Activated CD8-positive, alpha-beta T cell treated with anti-CD3 and anti-CD28 coated beads, Interleukin-2, amount 10 ng/mL, durations not matched to agents 7 days and 5 days (primary cell): ENCODE measurements around the gene NRXN3. TPM values are rescaled to one million over a fixed set of nuclear protein-coding genes. Genes with fewer than 3 reads are reported as not detected.

ENCODE experiments used
- ATAC-seq: fragments of 150-1000 bp; cut with Tn5 transposase; one replicate; pipeline ENCODE4 v1.10.0; 2021; ENCODE audit warnings: moderate library complexity
- CTCF ChIA-PET: fragments of 350-600 bp; sonication (Branson Sonifier 250); formaldehyde crosslinking; loops from one replicate; lab custom pipeline; 2021; ENCODE audit warnings: antibody characterized with exemption; lab: Charles Lee
- POLR2A ChIA-PET: fragments of 350-600 bp; sonication (Branson Sonifier 250); formaldehyde crosslinking; loops from one replicate; lab custom pipeline; 2021; ENCODE audit warnings: antibody characterized with exemption; lab: Charles Lee
- DNase-seq: peaks from one replicate; pipeline ENCODE4 v3.0.0-alpha.2; 2020
- H3K27ac Mint-ChIP-seq: one replicate; pipeline ENCODE4 v1.8.0; 2021; ENCODE audit warnings: mild to moderate bottlenecking, mixed read lengths
- H3K27me3 Mint-ChIP-seq: one replicate; pipeline ENCODE4 v1.8.0; 2021; ENCODE audit warnings: low read depth, mixed read lengths
- H3K36me3 Mint-ChIP-seq: one replicate; pipeline ENCODE4 v1.8.0; 2021; ENCODE audit warnings: low read depth, mixed read lengths
- H3K4me1 Mint-ChIP-seq: one replicate; pipeline ENCODE4 v1.8.0; 2021; ENCODE audit warnings: low read depth, mixed read lengths
- H3K4me3 Mint-ChIP-seq: one replicate; pipeline ENCODE4 v1.8.0; 2021; ENCODE audit warnings: mild to moderate bottlenecking, mixed read lengths
- H3K9me3 Mint-ChIP-seq: one replicate; pipeline ENCODE4 v1.8.0; 2022; ENCODE audit warnings: mixed read lengths; ENCODE audit not compliant: insufficient read depth
- total RNA-seq, 2 experiments: library from RNA; stranded (reverse); gene quantifications; one replicate each; pipeline ENCODE4 v1.2.3, GENCODE V29; 2021

Gene NRXN3
- total RNA-seq, 2 experiments from 2014 or later = not detected

GRCh38 chr14:79705126-79705894 lies 1535.1 kb downstream of the NRXN3 start:
- no peak overlapping the region for H3K4me3 Mint-ChIP-seq
- H3K4me1 Mint-ChIP-seq = no peaks in the 10 kb centered on the region
- H3K27me3 Mint-ChIP-seq = no peaks in the 10 kb centered on the region
- no peaks in the 10 kb centered on the region for H3K9me3 Mint-ChIP-seq
- H3K36me3 Mint-ChIP-seq = no peaks in the 10 kb centered on the region
- POLR2A ChIA-PET = no interaction called here
- no peak overlapping the region for H3K27ac Mint-ChIP-seq
- ATAC-seq (no peak), DNase-seq (no peak)
- CTCF ChIA-PET = no interaction called here

GRCh38 chr14:79706382-79706781 lies 1536.2 kb downstream of the NRXN3 start:
- ATAC-seq (no peak), DNase-seq (no peak)
- H3K9me3 Mint-ChIP-seq = no peaks in the 10 kb centered on the region
- no peaks in the 10 kb centered on the region for H3K4me1 Mint-ChIP-seq
- H3K27me3 Mint-ChIP-seq = no peaks in the 10 kb centered on the region
- ChIA-PET CTCF (no interaction called here), POLR2A (no interaction called here)
- no peaks in the 10 kb centered on the region for H3K36me3 Mint-ChIP-seq
- H3K4me3 Mint-ChIP-seq = no peak overlapping the region
- no peak overlapping the region for H3K27ac Mint-ChIP-seq

- no peak for ATAC-seq
- H3K4me1 Mint-ChIP-seq = no peaks in the 10 kb centered on the region
- no peaks in the 10 kb centered on the region for H3K27me3 Mint-ChIP-seq
- no peaks in the 10 kb centered on the region for H3K9me3 Mint-ChIP-seq
- POLR2A ChIA-PET = no interaction called here
- CTCF ChIA-PET = no interaction called here
- DNase-seq = no peak
- H3K27ac Mint-ChIP-seq = no peak overlapping the region
- no peak overlapping the region for H3K4me3 Mint-ChIP-seq
- no peaks in the 10 kb centered on the region for H3K36me3 Mint-ChIP-seq
Measured at GRCh38 chr14:79708426-79709388, 1538.5 kb downstream of the NRXN3 start.

GRCh38 chr14:79709573-79709972 lies 1539.4 kb downstream of the NRXN3 start:
- no peak for DNase-seq
- CTCF ChIA-PET = no interaction called here
- H3K27ac Mint-ChIP-seq = no peak overlapping the region
- POLR2A ChIA-PET = no interaction called here
- H3K9me3 Mint-ChIP-seq = no peaks in the 10 kb centered on the region
- H3K36me3 Mint-ChIP-seq = no peaks in the 10 kb centered on the region
- H3K4me1 Mint-ChIP-seq = no peaks in the 10 kb centered on the region
- no peaks in the 10 kb centered on the region for H3K27me3 Mint-ChIP-seq
- no peak overlapping the region for H3K4me3 Mint-ChIP-seq
- no peak for ATAC-seq

- Mint-ChIP-seq H3K4me3 (no peak overlapping the region), H3K27me3 (no peaks in the 10 kb centered on the region), H3K4me1 (no peaks in the 10 kb centered on the region), H3K27ac (no peak overlapping the region), H3K9me3 (no peaks in the 10 kb centered on the region), H3K36me3 (no peaks in the 10 kb centered on the region)
- ChIA-PET POLR2A (no interaction called here), CTCF (no interaction called here)
- ATAC-seq (no peak), DNase-seq (no peak)
Measured at GRCh38 chr14:79712302-79712950, 1542.3 kb downstream of the NRXN3 start.

GRCh38 chr14:79721399-79722084 lies 1551.4 kb downstream of the NRXN3 start:
- H3K27me3 Mint-ChIP-seq = no peaks in the 10 kb centered on the region
- no peak for DNase-seq
- CTCF ChIA-PET = no interaction called here
- POLR2A ChIA-PET = no interaction called here
- H3K36me3 Mint-ChIP-seq = no peaks in the 10 kb centered on the region
- ATAC-seq = no peak
- no peaks in the 10 kb centered on the region for H3K4me1 Mint-ChIP-seq
- no peak overlapping the region for H3K4me3 Mint-ChIP-seq
- H3K27ac Mint-ChIP-seq = no peak overlapping the region
- H3K9me3 Mint-ChIP-seq = no peaks in the 10 kb centered on the region

GRCh38 chr14:79724934-79725717 lies 1555.0 kb downstream of the NRXN3 start:
- H3K27ac Mint-ChIP-seq = no peak overlapping the region
- no peak for DNase-seq
- H3K4me1 Mint-ChIP-seq = peaks cover 10% of the 10 kb centered on the region
- ATAC-seq = no peak
- H3K9me3 Mint-ChIP-seq = no peaks in the 10 kb centered on the region
- no peak overlapping the region for H3K4me3 Mint-ChIP-seq
- ChIA-PET POLR2A (no interaction called here), CTCF (no interaction called here)
- no peaks in the 10 kb centered on the region for H3K36me3 Mint-ChIP-seq
- no peaks in the 10 kb centered on the region for H3K27me3 Mint-ChIP-seq

- no peaks in the 10 kb centered on the region for H3K27me3 Mint-ChIP-seq
- POLR2A ChIA-PET = interaction anchor here (0.6 kb wide), 1 partner anchor 479 kb away, joined by 4 read pairs; no protein-coding TSS in a partner anchor
- H3K9me3 Mint-ChIP-seq = no peaks in the 10 kb centered on the region
- no peak for DNase-seq
- H3K36me3 Mint-ChIP-seq = no peaks in the 10 kb centered on the region
- CTCF ChIA-PET = no interaction called here
- H3K4me1 Mint-ChIP-seq = peaks cover 16% of the 10 kb centered on the region
- H3K4me3 Mint-ChIP-seq = no peak overlapping the region
- H3K27ac Mint-ChIP-seq = no peak overlapping the region
- no peak for ATAC-seq
Measured at GRCh38 chr14:79727900-79728299, 1557.7 kb downstream of the NRXN3 start.

GRCh38 chr14:79728331-79728730 lies 1558.2 kb downstream of the NRXN3 start:
- DNase-seq = no peak
- ChIA-PET POLR2A (interaction anchor here (0.6 kb wide), 1 partner anchor 479 kb away, joined by 4 read pairs; no protein-coding TSS in a partner anchor), CTCF (no interaction called here)
- no peaks in the 10 kb centered on the region for H3K9me3 Mint-ChIP-seq
- H3K36me3 Mint-ChIP-seq = no peaks in the 10 kb centered on the region
- ATAC-seq = no peak
- H3K27me3 Mint-ChIP-seq = no peaks in the 10 kb centered on the region
- no peak overlapping the region for H3K27ac Mint-ChIP-seq
- H3K4me1 Mint-ChIP-seq = peaks cover 16% of the 10 kb centered on the region
- H3K4me3 Mint-ChIP-seq = no peak overlapping the region

GRCh38 chr14:79729731-79730130 lies 1559.6 kb downstream of the NRXN3 start:
- Mint-ChIP-seq H3K36me3 (no peaks in the 10 kb centered on the region), H3K9me3 (no peaks in the 10 kb centered on the region), H3K27me3 (no peaks in the 10 kb centered on the region), H3K27ac (no peak overlapping the region), H3K4me3 (no peak overlapping the region), H3K4me1 (peaks cover 16% of the 10 kb centered on the region)
- ChIA-PET CTCF (no interaction called here), POLR2A (no interaction called here)
- no peak for ATAC-seq
- DNase-seq = no peak

- DNase-seq = no peak
- Mint-ChIP-seq H3K27ac (no peak overlapping the region), H3K27me3 (no peaks in the 10 kb centered on the region), H3K9me3 (no peaks in the 10 kb centered on the region), H3K4me1 (peaks cover 16% of the 10 kb centered on the region), H3K36me3 (no peaks in the 10 kb centered on the region), H3K4me3 (no peak overlapping the region)
- ChIA-PET POLR2A (no interaction called here), CTCF (no interaction called here)
- no peak for ATAC-seq
Measured at GRCh38 chr14:79730196-79730595, 1560.0 kb downstream of the NRXN3 start.
